ENCODE measurements around the gene ADRA2B. TPM values are rescaled to one million over a fixed set of nuclear protein-coding genes. Genes with fewer than 3 reads are reported as not detected.

Gene ADRA2B
- total and polyA plus RNA-seq, 2 experiments from 2014 or later: 0.66 to 0.87 TPM

- no peak for DNase-seq (ENCODE audit: low spot score)
- no peaks in the 10 kb centered on the region for H3K79me2 ChIP-seq
- 96% methylated on average over 3 of the region's 3 CpGs for WGBS (ENCODE audit: low lambda C conversion rate, missing lambda C conversion rate)
- H3K27me3 ChIP-seq: no peaks in the 10 kb centered on the region
- no peaks in the 10 kb centered on the region for H3K36me3 ChIP-seq (replicated peaks; ENCODE audit: insufficient read depth, low read depth)
- no peaks in the 10 kb centered on the region for H3K4me1 ChIP-seq (ENCODE audit: insufficient read depth)
- H3K27ac ChIP-seq: no peak overlapping the region
- TF ChIP-seq EZH2phosphoT487 (IDR thresholded peaks at IDR 0.05; ENCODE audit: low read depth, severe bottlenecking, unreplicated experiment) (no peak), EZH2 (IDR thresholded peaks at IDR 0.05; ENCODE audit: borderline replicate concordance) (no peak)
- TF ChIP-seq, protein P1, sequence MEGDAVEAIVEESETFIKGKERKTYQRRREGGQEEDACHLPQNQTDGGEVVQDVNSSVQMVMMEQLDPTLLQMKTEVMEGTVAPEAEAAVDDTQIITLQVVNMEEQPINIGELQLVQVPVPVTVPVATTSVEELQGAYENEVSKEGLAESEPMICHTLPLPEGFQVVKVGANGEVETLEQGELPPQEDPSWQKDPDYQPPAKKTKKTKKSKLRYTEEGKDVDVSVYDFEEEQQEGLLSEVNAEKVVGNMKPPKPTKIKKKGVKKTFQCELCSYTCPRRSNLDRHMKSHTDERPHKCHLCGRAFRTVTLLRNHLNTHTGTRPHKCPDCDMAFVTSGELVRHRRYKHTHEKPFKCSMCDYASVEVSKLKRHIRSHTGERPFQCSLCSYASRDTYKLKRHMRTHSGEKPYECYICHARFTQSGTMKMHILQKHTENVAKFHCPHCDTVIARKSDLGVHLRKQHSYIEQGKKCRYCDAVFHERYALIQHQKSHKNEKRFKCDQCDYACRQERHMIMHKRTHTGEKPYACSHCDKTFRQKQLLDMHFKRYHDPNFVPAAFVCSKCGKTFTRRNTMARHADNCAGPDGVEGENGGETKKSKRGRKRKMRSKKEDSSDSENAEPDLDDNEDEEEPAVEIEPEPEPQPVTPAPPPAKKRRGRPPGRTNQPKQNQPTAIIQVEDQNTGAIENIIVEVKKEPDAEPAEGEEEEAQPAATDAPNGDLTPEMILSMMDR (IDR thresholded peaks at IDR 0.05; ENCODE audit: poor library complexity): no peak
- no peak overlapping the region for H3K4me2 ChIP-seq
- no peak overlapping the region for H2AFZ ChIP-seq
- H4K20me1 ChIP-seq (ENCODE audit: insufficient read depth, poor library complexity, severe bottlenecking): no peaks in the 10 kb centered on the region
- no peaks in the 10 kb centered on the region for H3K9me2 ChIP-seq (replicated peaks; ENCODE audit: insufficient read depth)
- no peak overlapping the region for H3K4me3 ChIP-seq
- no peaks in the 10 kb centered on the region for H3K9me3 ChIP-seq (ENCODE audit: low read depth)
Measured at GRCh38 chr2:96092951-96093350, 23.4 kb downstream of the ADRA2B start.

DNA sequence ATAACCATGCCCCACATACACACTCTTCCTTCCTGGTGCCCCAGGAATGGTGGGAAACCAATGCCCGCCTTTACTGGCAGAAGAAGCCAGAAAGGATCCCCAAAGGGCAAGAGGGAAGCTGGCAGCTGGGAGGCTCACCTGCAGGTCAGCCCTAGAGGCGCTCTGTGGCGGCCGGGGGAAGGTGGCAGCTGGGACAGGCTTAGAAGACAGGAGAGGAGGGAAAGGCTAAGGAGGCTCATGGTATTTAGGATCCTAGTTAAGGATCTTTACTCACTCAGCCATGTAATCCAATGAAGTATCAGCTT lies 23.8 kb downstream of the ADRA2B start:
- WGBS (ENCODE audit: low lambda C conversion rate, missing lambda C conversion rate): 87% methylated on average over 4 of the region's 4 CpGs
- Histone ChIP-seq H3K4me2 (no peak overlapping the region), H3K9me2 (replicated peaks; ENCODE audit: insufficient read depth) (no peaks in the 10 kb centered on the region), H3K27ac (no peak overlapping the region), H2AFZ (no peak overlapping the region), H3K9me3 (ENCODE audit: low read depth) (no peaks in the 10 kb centered on the region), H3K79me2 (no peaks in the 10 kb centered on the region), H4K20me1 (ENCODE audit: insufficient read depth, poor library complexity, severe bottlenecking) (no peaks in the 10 kb centered on the region), H3K4me3 (no peak overlapping the region), H3K4me1 (ENCODE audit: insufficient read depth) (no peaks in the 10 kb centered on the region), H3K36me3 (replicated peaks; ENCODE audit: insufficient read depth, low read depth) (no peaks in the 10 kb centered on the region), H3K27me3 (no peaks in the 10 kb centered on the region)
- no peak for DNase-seq (ENCODE audit: low spot score)
- TF ChIP-seq EZH2 (IDR thresholded peaks at IDR 0.05; ENCODE audit: borderline replicate concordance) (no peak), EZH2phosphoT487 (IDR thresholded peaks at IDR 0.05; ENCODE audit: low read depth, severe bottlenecking, unreplicated experiment) (no peak)
- TF ChIP-seq, protein P1 (IDR thresholded peaks at IDR 0.05; ENCODE audit: poor library complexity): no peak

DNA sequence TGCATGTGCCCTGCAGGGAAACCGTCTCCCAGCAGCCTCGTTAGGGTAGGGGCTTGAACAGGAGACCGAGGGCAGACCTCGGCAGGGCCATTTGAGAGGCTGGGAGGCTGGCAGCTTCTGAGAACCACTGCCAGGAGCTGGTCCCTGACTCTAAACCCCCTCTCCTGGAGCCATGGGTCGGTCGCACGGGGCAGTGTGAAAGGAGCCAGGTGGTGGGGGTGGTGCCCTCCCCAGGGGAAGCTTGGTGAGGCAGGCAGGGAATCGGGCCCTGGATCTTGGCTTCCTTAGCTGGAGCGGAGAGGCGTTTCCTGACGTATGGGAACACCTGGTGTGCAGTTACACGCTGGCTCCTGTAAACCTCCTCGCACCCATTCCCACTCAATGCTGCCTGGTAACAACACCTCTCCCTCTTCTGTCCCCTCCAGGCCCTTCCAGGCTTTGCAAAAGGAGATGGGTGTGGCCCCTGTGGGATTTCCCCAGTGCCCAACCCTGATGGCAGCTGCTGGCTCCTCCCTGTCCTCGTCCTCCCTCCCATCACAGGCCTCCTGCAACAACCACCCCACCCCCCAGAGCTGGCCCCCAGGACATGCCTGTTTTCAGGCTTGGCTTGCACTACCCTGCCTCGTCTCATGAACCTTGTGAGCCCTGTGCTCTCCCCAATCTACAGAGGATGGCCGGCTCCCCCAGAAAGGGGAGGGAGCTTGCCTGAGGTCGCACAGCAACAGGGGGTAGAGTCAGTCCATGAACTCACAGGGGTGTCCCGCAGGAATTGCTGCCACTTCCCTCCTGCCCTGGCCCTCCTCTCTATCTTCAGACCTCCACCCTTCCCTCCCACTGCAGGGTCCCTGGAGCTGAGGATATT lies 24.4 kb downstream of the ADRA2B start:
- Histone ChIP-seq H4K20me1 (ENCODE audit: insufficient read depth, poor library complexity, severe bottlenecking) (no peaks in the 10 kb centered on the region), H3K9me2 (replicated peaks; ENCODE audit: insufficient read depth) (no peaks in the 10 kb centered on the region), H3K36me3 (replicated peaks; ENCODE audit: insufficient read depth, low read depth) (no peaks in the 10 kb centered on the region), H3K79me2 (no peaks in the 10 kb centered on the region), H3K4me1 (ENCODE audit: insufficient read depth) (no peaks in the 10 kb centered on the region), H3K27me3 (no peaks in the 10 kb centered on the region), H3K9me3 (ENCODE audit: low read depth) (no peaks in the 10 kb centered on the region), H3K4me3 (no peak overlapping the region), H3K4me2 (no peak overlapping the region), H2AFZ (no peak overlapping the region), H3K27ac (no peak overlapping the region)
- 77% methylated on average over 18 of the region's 18 CpGs for WGBS (ENCODE audit: low lambda C conversion rate, missing lambda C conversion rate)
- DNase-seq (ENCODE audit: low spot score): no peak
- TF ChIP-seq, protein P1 (IDR thresholded peaks at IDR 0.05; ENCODE audit: poor library complexity): no peak
- TF ChIP-seq EZH2phosphoT487 (IDR thresholded peaks at IDR 0.05; ENCODE audit: low read depth, severe bottlenecking, unreplicated experiment): no peak
- TF ChIP-seq EZH2 (IDR thresholded peaks at IDR 0.05; ENCODE audit: borderline replicate concordance): no peak
